CD8-positive, alpha-beta memory T cell (primary cell): ENCODE data around the gene DNAH2. TPM values are rescaled to one million over a fixed set of nuclear protein-coding genes. Genes with fewer than 3 reads are reported as not detected.
"Not testable (repeated sequence)": the region's sequence is repeated elsewhere in the genome, so short reads cannot be mapped to it uniquely, and the experiment has no call there.

Source experiments
- CTCF ChIA-PET: fragments of 350-600 bp; sonication (Branson Sonifier 250); formaldehyde crosslinking; loops from one replicate; lab custom pipeline; 2021; ENCODE audit warnings: antibody characterized with exemption; lab: Charles Lee
- POLR2A ChIA-PET: fragments of 350-600 bp; sonication (Branson Sonifier 250); formaldehyde crosslinking; loops from one replicate; lab custom pipeline; 2021; ENCODE audit warnings: antibody characterized with exemption; lab: Charles Lee
- DNase-seq, 5 donors: peaks; one replicate each; pipeline versions ENCODE4 v3.0.0 to v3.0.0-alpha.2; 2020 to 2022; ENCODE audit warnings: mixed read lengths in 1 of 5
- H3K27ac ChIP-seq: one replicate; pipeline ENCODE4 v1.7.0; 2013; ENCODE audit warnings: low read depth, mild to moderate bottlenecking, low read length, moderate library complexity
- H3K27me3 ChIP-seq: 2 replicates; pipeline ENCODE4 v1.7.0; 2013; ENCODE audit warnings: low read length, mild to moderate bottlenecking; ENCODE audit not compliant: insufficient read depth, poor library complexity, severe bottlenecking
- H3K36me3 ChIP-seq: 2 replicates; pipeline ENCODE4 v1.7.0; 2013; ENCODE audit warnings: mild to moderate bottlenecking, low read length, moderate library complexity; ENCODE audit not compliant: insufficient read depth
- H3K4me1 ChIP-seq: 2 replicates; pipeline ENCODE4 v1.7.0; 2013; ENCODE audit warnings: mild to moderate bottlenecking, low read length, moderate library complexity; ENCODE audit not compliant: insufficient read depth
- H3K4me3 ChIP-seq: 2 replicates; pipeline ENCODE4 v1.7.0; 2013; ENCODE audit warnings: mild to moderate bottlenecking, low read length
- H3K9me3 ChIP-seq: 2 replicates; pipeline ENCODE4 v1.7.0; 2013; ENCODE audit warnings: mild to moderate bottlenecking, low read length
- H3K27ac Mint-ChIP-seq, 8 donors: one replicate each; pipeline ENCODE4 v1.8.0; 2020 to 2021; ENCODE audit warnings: mixed read lengths in 8 of 8, mild to moderate bottlenecking in 6 of 8, inconsistent platforms in 3 of 8, moderate library complexity in 3 of 8
- H3K27me3 Mint-ChIP-seq, 2 donors: one replicate each; pipeline ENCODE4 v1.8.0; 2020 to 2021; ENCODE audit warnings: mixed read lengths in 2 of 2, mild to moderate bottlenecking in 1 of 2, moderate library complexity in 1 of 2
- H3K36me3 Mint-ChIP-seq, 3 donors: one replicate each; pipeline ENCODE4 v1.8.0; 2020 to 2021; ENCODE audit warnings: mixed read lengths in 3 of 3, inconsistent platforms in 1 of 3, mild to moderate bottlenecking in 1 of 3
- H3K4me1 Mint-ChIP-seq, 3 donors: one replicate each; pipeline ENCODE4 v1.8.0; 2020 to 2021; ENCODE audit warnings: mixed read lengths in 3 of 3, inconsistent platforms in 1 of 3, mild to moderate bottlenecking in 1 of 3
- H3K4me3 Mint-ChIP-seq, 7 donors: one replicate each; pipeline ENCODE4 v1.8.0; 2020 to 2021; ENCODE audit warnings: mixed read lengths in 7 of 7, mild to moderate bottlenecking in 6 of 7, moderate library complexity in 4 of 7, inconsistent platforms in 2 of 7
- H3K9me3 Mint-ChIP-seq, 5 donors: one replicate each; pipeline ENCODE4 v1.8.0; 2020 to 2022; ENCODE audit warnings: mixed read lengths in 5 of 5, mild to moderate bottlenecking in 3 of 5, moderate library complexity in 2 of 5, inconsistent platforms in 1 of 5
- polyA plus RNA-seq: library from polyadenylated mRNA; unstranded; fragments of 300-500 nt; fragmentation: Illumina TruSeq; gene quantifications from one replicate; pipeline ENCODE4 v1.2.3, GENCODE V29; 2021
- total RNA-seq, 2 experiments: library from RNA; stranded (reverse); gene quantifications; one replicate each; pipeline ENCODE4 v1.2.3, GENCODE V29; 2021

DNAH2 gene
- total and polyA plus RNA-seq, 3 experiments from 2014 or later = not detected

GRCh38 chr17:7794075-7794663 lies 76.6 kb downstream of the DNAH2 start:
- Mint-ChIP-seq H3K27ac (peak overlapping the region in 1 of 8 donors; percentile 38), H3K9me3 (no peaks in the 10 kb centered on the region), H3K4me1 (no peaks in the 10 kb centered on the region), H3K27me3 (peaks cover 9 to 13% of the 10 kb centered on the region in 2 donors), H3K36me3 (no peaks in the 10 kb centered on the region), H3K4me3 (no peak overlapping the region)
- H3K4me3 ChIP-seq = no peak overlapping the region
- no peaks in the 10 kb centered on the region for H3K27me3 ChIP-seq
- POLR2A ChIA-PET = no interaction called here
- DNase-seq = no peak
- CTCF ChIA-PET = no interaction called here
- no peak overlapping the region for H3K27ac ChIP-seq
- H3K36me3 ChIP-seq = no peaks in the 10 kb centered on the region
- H3K4me1 ChIP-seq = no peaks in the 10 kb centered on the region
- H3K9me3 ChIP-seq = no peaks in the 10 kb centered on the region

DNA sequence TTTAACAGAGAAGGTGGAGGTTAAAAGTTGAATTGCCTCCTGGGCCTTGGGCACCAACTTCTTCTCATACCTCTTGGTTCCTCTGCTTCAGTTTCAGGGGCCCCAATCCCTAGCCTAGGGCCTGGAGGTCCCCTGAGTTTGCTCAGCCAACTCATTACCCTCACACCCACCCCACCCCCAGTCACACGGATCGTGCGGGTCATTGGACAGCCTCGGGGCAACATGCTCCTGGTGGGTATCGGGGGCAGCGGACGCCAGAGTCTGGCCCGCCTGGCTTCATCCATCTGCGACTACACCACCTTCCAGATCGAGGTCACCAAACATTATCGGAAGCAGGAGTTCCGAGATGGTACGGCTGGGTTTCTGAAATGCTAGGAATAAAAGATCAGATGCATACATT lies 80.4 kb downstream of the DNAH2 start:
- POLR2A ChIA-PET = no interaction called here
- no peaks in the 10 kb centered on the region for H3K36me3 ChIP-seq
- Mint-ChIP-seq H3K36me3 (no peaks in the 10 kb centered on the region), H3K4me1 (no peaks in the 10 kb centered on the region), H3K4me3 (no peak overlapping the region), H3K27ac (no peak overlapping the region), H3K27me3 (peaks cover 20 to 23% of the 10 kb centered on the region in 2 donors), H3K9me3 (no peaks in the 10 kb centered on the region)
- no peak overlapping the region for H3K4me3 ChIP-seq
- no peaks in the 10 kb centered on the region for H3K27me3 ChIP-seq
- H3K9me3 ChIP-seq = no peaks in the 10 kb centered on the region
- CTCF ChIA-PET = no interaction called here
- no peaks in the 10 kb centered on the region for H3K4me1 ChIP-seq
- DNase-seq = no peak
- H3K27ac ChIP-seq = no peak overlapping the region

DNA sequence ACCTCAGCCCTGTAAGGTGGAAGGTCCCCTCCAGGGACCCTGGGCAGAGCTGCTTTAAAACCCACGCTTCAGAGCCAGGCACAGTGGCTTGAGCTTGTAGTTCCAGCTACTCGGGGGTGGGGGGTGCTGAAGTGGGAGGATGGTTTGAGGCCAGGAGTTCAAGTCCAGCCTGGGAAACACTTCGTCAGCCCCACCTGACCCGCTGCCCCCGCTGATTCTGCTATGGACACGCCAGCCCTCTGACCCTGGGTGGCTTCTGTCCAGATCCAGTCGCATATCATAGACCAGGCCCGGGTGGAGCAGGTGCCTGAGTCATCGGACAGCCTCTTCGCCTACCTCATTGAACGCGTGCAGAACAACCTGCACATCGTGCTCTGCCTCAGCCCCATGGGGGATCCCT lies 81.3 kb downstream of the DNAH2 start:
- DNase-seq = no peak
- POLR2A ChIA-PET = no interaction called here
- CTCF ChIA-PET = no interaction called here
- Mint-ChIP-seq H3K4me1 (no peaks in the 10 kb centered on the region), H3K36me3 (no peaks in the 10 kb centered on the region), H3K4me3 (no peak overlapping the region), H3K27me3 (peaks cover 20 to 26% of the 10 kb centered on the region in 2 donors), H3K9me3 (peaks cover 0 to 2% (median 0%) of the 10 kb centered on the region in 5 donors), H3K27ac (no peak overlapping the region)
- H3K27ac ChIP-seq = no peak overlapping the region
- no peaks in the 10 kb centered on the region for H3K27me3 ChIP-seq
- no peaks in the 10 kb centered on the region for H3K4me1 ChIP-seq
- no peaks in the 10 kb centered on the region for H3K36me3 ChIP-seq
- no peaks in the 10 kb centered on the region for H3K9me3 ChIP-seq
- H3K4me3 ChIP-seq = no peak overlapping the region

GRCh38 chr17:7803981-7804380 lies 86.4 kb downstream of the DNAH2 start:
- H3K36me3 Mint-ChIP-seq = peaks cover 0 to 1% (median 0%) of the 10 kb centered on the region in 3 donors
- H3K4me1 Mint-ChIP-seq = no peaks in the 10 kb centered on the region
- Histone ChIP-seq H3K36me3 (no peaks in the 10 kb centered on the region), H3K4me1 (no peaks in the 10 kb centered on the region), H3K9me3 (no peaks in the 10 kb centered on the region), H3K4me3 (no peak overlapping the region), H3K27ac (no peak overlapping the region), H3K27me3 (no peaks in the 10 kb centered on the region)
- POLR2A ChIA-PET = no interaction called here
- H3K27me3 Mint-ChIP-seq = peaks cover 29 to 43% of the 10 kb centered on the region in 2 donors
- H3K27ac Mint-ChIP-seq = no peak overlapping the region
- CTCF ChIA-PET = no interaction called here
- H3K4me3 Mint-ChIP-seq = no peak overlapping the region
- peaks cover 0 to 2% (median 0%) of the 10 kb centered on the region in 5 donors for H3K9me3 Mint-ChIP-seq
- no peak for DNase-seq

GRCh38 chr17:7806587-7806986 lies 89.0 kb downstream of the DNAH2 start:
- Histone ChIP-seq H3K4me1 (no peaks in the 10 kb centered on the region), H3K27ac (no peak overlapping the region), H3K4me3 (no peak overlapping the region), H3K36me3 (no peaks in the 10 kb centered on the region), H3K9me3 (no peaks in the 10 kb centered on the region), H3K27me3 (no peaks in the 10 kb centered on the region)
- ChIA-PET CTCF (interaction anchor here (0.7 kb wide), 1 partner anchor 796 kb away, joined by 3 read pairs; no protein-coding TSS in a partner anchor), POLR2A (no interaction called here)
- no peak for DNase-seq
- no peaks in the 10 kb centered on the region for H3K4me1 Mint-ChIP-seq
- peaks cover 28 to 49% of the 10 kb centered on the region in 2 donors for H3K27me3 Mint-ChIP-seq
- H3K27ac Mint-ChIP-seq = no peak overlapping the region
- peaks cover 0 to 2% (median 0%) of the 10 kb centered on the region in 5 donors for H3K9me3 Mint-ChIP-seq
- no peak overlapping the region for H3K4me3 Mint-ChIP-seq
- H3K36me3 Mint-ChIP-seq = peaks cover 0 to 1% (median 0%) of the 10 kb centered on the region in 3 donors

DNA sequence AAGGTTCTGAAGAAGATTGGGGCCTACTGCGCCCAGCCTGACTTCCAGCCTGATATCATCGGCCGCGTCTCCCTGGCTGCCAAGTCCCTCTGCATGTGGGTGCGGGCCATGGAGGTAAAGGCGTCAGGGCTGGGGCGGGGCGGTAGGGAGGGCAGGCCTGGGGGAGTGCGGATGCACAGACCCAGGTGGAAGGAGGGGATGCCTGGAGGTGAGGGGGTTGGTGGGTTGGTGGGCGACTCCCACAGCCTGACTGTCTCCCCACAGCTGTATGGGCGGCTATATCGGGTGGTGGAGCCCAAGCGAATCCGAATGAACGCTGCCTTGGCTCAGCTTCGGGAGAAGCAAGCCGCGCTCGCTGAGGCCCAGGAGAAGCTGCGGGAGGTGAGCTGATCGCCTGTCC lies 89.7 kb downstream of the DNAH2 start:
- Mint-ChIP-seq H3K27me3 (peaks cover 23 to 43% of the 10 kb centered on the region in 2 donors), H3K4me1 (no peaks in the 10 kb centered on the region), H3K9me3 (peaks cover 0 to 2% (median 0%) of the 10 kb centered on the region in 5 donors), H3K27ac (no peak overlapping the region), H3K36me3 (peaks cover 0 to 1% (median 0%) of the 10 kb centered on the region in 3 donors), H3K4me3 (no peak overlapping the region)
- no peaks in the 10 kb centered on the region for H3K4me1 ChIP-seq
- H3K27me3 ChIP-seq = no peaks in the 10 kb centered on the region
- ChIA-PET CTCF (no interaction called here), POLR2A (no interaction called here)
- no peak for DNase-seq
- H3K4me3 ChIP-seq = no peak overlapping the region
- H3K36me3 ChIP-seq = no peaks in the 10 kb centered on the region
- no peak overlapping the region for H3K27ac ChIP-seq
- no peaks in the 10 kb centered on the region for H3K9me3 ChIP-seq

DNA sequence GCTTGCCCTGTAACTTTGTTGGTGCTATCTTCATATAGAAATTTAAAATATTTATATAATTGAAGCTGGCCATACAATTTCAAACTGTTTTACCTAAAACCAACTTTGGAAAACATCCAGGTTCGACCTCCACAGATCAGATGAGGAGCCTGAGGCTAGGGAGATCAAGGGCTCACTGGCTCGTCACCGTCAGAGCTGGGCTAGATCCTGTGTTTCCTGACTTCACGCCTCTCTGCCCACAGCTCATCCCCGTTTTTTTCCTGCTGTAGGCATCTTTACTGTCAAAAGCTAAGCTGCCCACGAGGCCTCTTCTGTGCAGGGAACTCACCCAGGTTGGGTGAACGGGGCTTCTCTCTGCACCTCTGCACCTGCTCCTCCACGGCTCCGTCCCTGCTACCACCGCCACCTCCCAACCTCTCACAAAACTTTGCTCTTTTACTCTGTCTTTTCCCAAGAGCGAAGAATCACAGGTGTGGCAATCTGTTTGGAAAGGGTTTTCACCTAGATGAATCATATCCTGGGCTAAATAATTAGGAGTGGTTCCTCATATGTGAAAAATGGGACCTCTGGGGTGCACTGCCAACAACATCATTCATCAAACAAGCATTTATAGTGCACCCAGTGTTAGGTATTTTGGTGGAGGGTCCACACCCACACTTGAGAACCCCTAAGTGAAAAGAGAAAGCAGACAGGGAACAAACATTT lies 91.7 kb downstream of the DNAH2 start:
- Mint-ChIP-seq H3K4me3 (no peak overlapping the region), H3K27me3 (peaks cover 21 to 32% of the 10 kb centered on the region in 2 donors), H3K9me3 (no peaks in the 10 kb centered on the region), H3K36me3 (peaks cover 0 to 1% (median 0%) of the 10 kb centered on the region in 3 donors), H3K4me1 (no peaks in the 10 kb centered on the region), H3K27ac (no peak overlapping the region)
- H3K4me1 ChIP-seq = no peaks in the 10 kb centered on the region
- no peaks in the 10 kb centered on the region for H3K36me3 ChIP-seq
- H3K27ac ChIP-seq = no peak overlapping the region
- H3K9me3 ChIP-seq = no peaks in the 10 kb centered on the region
- no peaks in the 10 kb centered on the region for H3K27me3 ChIP-seq
- no peak overlapping the region for H3K4me3 ChIP-seq
- ChIA-PET POLR2A (no interaction called here), CTCF (interaction anchor here (0.9 to 1.3 kb wide), 2 partner anchors 14 to 42 kb away, joined by 3 read pairs; no protein-coding TSS in a partner anchor)
- no peak for DNase-seq

DNA sequence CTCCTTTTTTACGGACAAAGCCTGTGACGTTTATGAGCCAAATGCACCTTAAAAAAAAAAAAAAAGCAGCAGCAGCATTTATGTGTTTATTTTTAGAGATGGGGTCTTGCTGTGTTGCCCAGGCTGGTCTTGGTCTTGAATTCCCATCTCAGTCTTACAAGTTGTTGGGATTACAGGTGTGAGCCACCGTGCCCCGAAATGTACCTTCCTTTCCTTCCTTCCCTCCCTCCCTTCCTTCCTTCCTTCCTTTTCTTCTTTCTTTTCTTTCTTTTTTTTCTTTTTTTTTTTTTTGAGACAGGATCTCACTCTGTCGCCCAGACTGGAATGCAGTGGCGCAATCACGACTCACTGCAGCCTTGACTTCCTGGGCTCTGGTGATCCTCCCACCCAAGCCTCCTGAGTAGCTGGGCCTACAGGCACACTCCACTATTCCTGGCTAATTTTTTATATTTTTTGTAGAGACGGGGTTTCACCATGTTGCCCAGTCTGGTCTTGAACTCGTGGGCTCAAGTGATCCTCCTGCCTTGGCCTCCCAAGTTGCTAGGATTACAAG lies 92.3 kb downstream of the DNAH2 start:
- H3K4me3 Mint-ChIP-seq, H3K9me3 ChIP-seq, H3K36me3 Mint-ChIP-seq, H3K4me3 ChIP-seq, H3K36me3 ChIP-seq, POLR2A ChIA-PET, H3K4me1 Mint-ChIP-seq, H3K27ac Mint-ChIP-seq, H3K27ac ChIP-seq, H3K27me3 ChIP-seq, H3K9me3 Mint-ChIP-seq, DNase-seq, H3K4me1 ChIP-seq: not testable (repeated sequence)
- H3K27me3 Mint-ChIP-seq = peaks cover 21 to 31% of the 10 kb centered on the region in 2 donors
- CTCF ChIA-PET = interaction anchor here (1.3 kb wide), 1 partner anchor 13 kb away, joined by 3 read pairs; no protein-coding TSS in a partner anchor
